Osteocyte (in vitro differentiated cells): ENCODE measurements around the gene TIMM17B. TPM values are rescaled to one million over a fixed set of nuclear protein-coding genes. Genes with fewer than 3 reads are reported as not detected.

ENCODE experiments used
- DNase-seq: peaks from one replicate; pipeline ENCODE4 v3.0.0; 2021; ENCODE audit warnings: mixed read lengths; ENCODE audit not compliant: unreplicated experiment; ENCODE audit errors: extremely low spot score
- H3K27ac Mint-ChIP-seq: one replicate; pipeline ENCODE4 v1.8.0; 2021; ENCODE audit warnings: mild to moderate bottlenecking, mixed read lengths; ENCODE audit not compliant: unreplicated experiment
- H3K27me3 Mint-ChIP-seq: one replicate; pipeline ENCODE4 v1.8.0; 2021; ENCODE audit warnings: mixed read lengths; ENCODE audit not compliant: unreplicated experiment
- H3K36me3 Mint-ChIP-seq: one replicate; pipeline ENCODE4 v1.8.0; 2021; ENCODE audit warnings: mixed read lengths; ENCODE audit not compliant: unreplicated experiment
- H3K4me1 Mint-ChIP-seq: one replicate; pipeline ENCODE4 v1.8.0; 2021; ENCODE audit warnings: mixed read lengths; ENCODE audit not compliant: unreplicated experiment
- H3K4me3 Mint-ChIP-seq: one replicate; pipeline ENCODE4 v1.8.0; 2021; ENCODE audit warnings: mild to moderate bottlenecking, moderate library complexity, mixed read lengths; ENCODE audit not compliant: unreplicated experiment
- H3K9me3 Mint-ChIP-seq: one replicate; pipeline ENCODE4 v1.8.0; 2021; ENCODE audit warnings: mixed read lengths; ENCODE audit not compliant: unreplicated experiment
- total RNA-seq: library from RNA; stranded (reverse); gene quantifications from 2 replicates; pipeline ENCODE4 v1.2.1, GENCODE V29; 2021
- TF ChIP-seq, protein P1 (sequence below): fragments of 200-600 bp; sonication (generic); IDR thresholded peaks from 2 replicates; pipeline ENCODE4 v1.5.0; 2021; ENCODE audit warnings: antibody characterized with exemption, mild to moderate bottlenecking, moderate library complexity

TIMM17B gene
- total RNA-seq, 1 donor from 2014 or later = 45.6 TPM

DNA sequence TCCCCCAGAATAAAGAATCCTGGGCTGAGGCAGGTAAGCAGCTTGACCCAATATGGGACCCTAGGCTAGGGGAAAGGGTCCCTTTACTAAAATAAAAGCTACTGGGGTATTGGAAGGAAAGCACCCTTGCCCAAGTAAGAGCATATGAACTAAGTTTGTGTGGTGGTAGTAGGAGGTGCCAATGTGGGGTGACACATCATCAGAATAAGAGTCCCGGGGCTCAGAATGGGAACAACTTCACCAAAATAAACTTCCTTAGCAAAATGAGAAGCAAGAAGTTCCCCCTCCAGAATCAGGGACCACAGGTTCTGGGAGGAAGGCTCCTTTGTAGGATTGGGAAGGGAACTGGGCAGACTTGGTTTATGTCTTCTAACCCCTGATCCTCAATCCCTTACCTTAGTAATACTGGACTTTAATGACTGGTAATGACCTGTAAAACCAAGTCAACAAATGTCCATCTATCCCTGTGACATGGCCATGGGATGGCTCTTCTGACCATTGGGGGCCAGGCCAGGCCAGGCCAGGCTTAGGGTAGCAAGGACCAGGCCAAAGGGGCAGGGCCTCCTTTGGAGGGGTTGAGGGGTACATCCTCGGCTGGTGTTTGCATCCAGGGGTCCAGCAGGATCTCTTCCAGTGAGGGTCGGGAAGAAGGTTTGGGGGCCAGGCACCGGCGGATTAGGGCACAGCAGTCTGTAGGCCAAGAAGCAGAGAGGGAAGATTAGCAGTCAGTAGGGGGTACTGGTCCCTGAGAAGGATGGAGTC, 16.2 kb upstream of the TIMM17B start:
- Mint-ChIP-seq H3K4me3 (no peak overlapping the region), H3K27me3 (no peaks in the 10 kb centered on the region), H3K27ac (no peak overlapping the region), H3K9me3 (peaks cover 4% of the 10 kb centered on the region), H3K4me1 (peaks cover 26% of the 10 kb centered on the region), H3K36me3 (no peaks in the 10 kb centered on the region)
- no peak for DNase-seq
- TF ChIP-seq, protein P1, sequence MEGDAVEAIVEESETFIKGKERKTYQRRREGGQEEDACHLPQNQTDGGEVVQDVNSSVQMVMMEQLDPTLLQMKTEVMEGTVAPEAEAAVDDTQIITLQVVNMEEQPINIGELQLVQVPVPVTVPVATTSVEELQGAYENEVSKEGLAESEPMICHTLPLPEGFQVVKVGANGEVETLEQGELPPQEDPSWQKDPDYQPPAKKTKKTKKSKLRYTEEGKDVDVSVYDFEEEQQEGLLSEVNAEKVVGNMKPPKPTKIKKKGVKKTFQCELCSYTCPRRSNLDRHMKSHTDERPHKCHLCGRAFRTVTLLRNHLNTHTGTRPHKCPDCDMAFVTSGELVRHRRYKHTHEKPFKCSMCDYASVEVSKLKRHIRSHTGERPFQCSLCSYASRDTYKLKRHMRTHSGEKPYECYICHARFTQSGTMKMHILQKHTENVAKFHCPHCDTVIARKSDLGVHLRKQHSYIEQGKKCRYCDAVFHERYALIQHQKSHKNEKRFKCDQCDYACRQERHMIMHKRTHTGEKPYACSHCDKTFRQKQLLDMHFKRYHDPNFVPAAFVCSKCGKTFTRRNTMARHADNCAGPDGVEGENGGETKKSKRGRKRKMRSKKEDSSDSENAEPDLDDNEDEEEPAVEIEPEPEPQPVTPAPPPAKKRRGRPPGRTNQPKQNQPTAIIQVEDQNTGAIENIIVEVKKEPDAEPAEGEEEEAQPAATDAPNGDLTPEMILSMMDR = no peak

- peak; percentile 89 for DNase-seq
- TF ChIP-seq, protein P1 = no peak
- peaks cover 1% of the 10 kb centered on the region for H3K36me3 Mint-ChIP-seq
- peak within 1 kb of the TSS; percentile 94 for H3K27ac Mint-ChIP-seq
- peaks cover 12% of the 10 kb centered on the region for H3K4me1 Mint-ChIP-seq
- peaks cover 4% of the 10 kb centered on the region for H3K9me3 Mint-ChIP-seq
- H3K4me3 Mint-ChIP-seq = peak within 1 kb of the TSS; percentile 91
- H3K27me3 Mint-ChIP-seq = no peaks in the 10 kb centered on the region
Observed at GRCh38 chrX:48911412-48912182, 14.0 kb upstream of the TIMM17B start, which contains the start of gene SLC35A2. Gene SLC35A2, minus strand, starts transcription at chrX:48911646. Its CDS starts 10 bp downstream, at chrX:48911636.

- peaks cover 2% of the 10 kb centered on the region for H3K36me3 Mint-ChIP-seq
- peaks cover 12% of the 10 kb centered on the region for H3K4me1 Mint-ChIP-seq
- H3K27me3 Mint-ChIP-seq = no peaks in the 10 kb centered on the region
- H3K4me3 Mint-ChIP-seq = peak overlapping the region; percentile 91
- no peak for DNase-seq
- H3K27ac Mint-ChIP-seq = peak overlapping the region; percentile 94
- TF ChIP-seq, protein P1 = no peak
- peaks cover 4% of the 10 kb centered on the region for H3K9me3 Mint-ChIP-seq
Observed at GRCh38 chrX:48910926-48911411, 13.4 kb upstream of the TIMM17B start.

DNA sequence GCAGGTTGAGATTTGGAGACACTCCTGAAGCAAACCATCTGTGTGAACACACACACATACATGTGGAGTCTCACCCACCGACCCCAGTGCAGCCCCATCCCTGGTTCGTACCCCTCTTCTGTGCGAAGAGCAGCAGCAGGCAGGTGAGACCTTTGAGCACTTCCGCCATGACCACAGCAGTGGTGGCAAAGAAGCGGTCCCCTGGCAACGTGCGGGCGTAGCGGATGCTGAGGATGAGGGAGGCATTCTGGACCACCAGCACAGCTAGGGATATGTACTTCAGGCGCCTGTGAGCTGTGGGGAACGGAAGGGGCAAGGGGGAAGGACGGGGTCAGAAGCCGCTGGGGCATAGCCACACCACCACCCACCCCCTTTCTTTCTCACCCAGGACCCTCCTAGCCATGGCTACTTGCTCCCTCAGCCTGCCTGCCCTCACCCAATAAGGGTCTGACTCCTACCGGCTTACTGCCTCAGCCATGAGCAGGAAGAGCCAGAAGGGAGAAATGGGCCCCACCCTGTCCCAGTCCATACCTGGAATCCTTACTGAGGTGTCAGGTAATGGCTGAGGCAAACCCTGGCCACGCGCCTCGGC, 12.2 kb upstream of the TIMM17B start:
- Mint-ChIP-seq H3K36me3 (peaks cover 5% of the 10 kb centered on the region), H3K9me3 (peaks cover 4% of the 10 kb centered on the region), H3K27me3 (no peaks in the 10 kb centered on the region), H3K4me1 (peaks cover 12% of the 10 kb centered on the region), H3K4me3 (peak overlapping the region; percentile 91), H3K27ac (no peak overlapping the region)
- TF ChIP-seq, protein P1 = no peak
- no peak for DNase-seq
